Measurements from ENCODE around the gene RUFY1. TPM values are rescaled to one million over a fixed set of nuclear protein-coding genes. Genes with fewer than 3 reads are reported as not detected.
"Not testable (repeated sequence)": the region's sequence is repeated elsewhere in the genome, so short reads cannot be mapped to it uniquely, and the experiment has no call there.

RUFY1 gene
- total RNA-seq, 1 donor from 2014 or later, result 56.5 TPM

DNA sequence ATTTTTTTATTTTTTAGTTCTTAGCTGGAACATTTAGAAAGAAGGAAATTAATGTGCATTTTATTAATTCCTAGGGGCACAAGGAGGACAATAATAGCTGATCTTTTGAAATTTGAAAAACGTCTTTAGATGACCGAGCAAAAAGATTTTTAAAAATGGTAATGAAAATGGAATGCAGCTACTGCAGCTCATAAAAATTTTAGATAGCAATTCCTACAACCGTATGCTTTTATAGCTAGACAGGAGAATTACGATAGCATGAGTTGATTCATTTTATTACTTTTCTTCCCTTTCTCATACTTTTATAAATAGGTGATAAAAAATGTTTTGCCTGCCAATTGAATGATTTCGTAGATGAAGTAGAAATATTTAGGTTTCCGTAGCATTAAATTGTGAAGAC, 13.7 kb upstream of the RUFY1 start:
- H3K27me3 ChIP-seq (ENCODE audit: control insufficient read depth, insufficient read depth, low read length), result no peaks in the 10 kb centered on the region
- TF ChIP-seq, protein P1, sequence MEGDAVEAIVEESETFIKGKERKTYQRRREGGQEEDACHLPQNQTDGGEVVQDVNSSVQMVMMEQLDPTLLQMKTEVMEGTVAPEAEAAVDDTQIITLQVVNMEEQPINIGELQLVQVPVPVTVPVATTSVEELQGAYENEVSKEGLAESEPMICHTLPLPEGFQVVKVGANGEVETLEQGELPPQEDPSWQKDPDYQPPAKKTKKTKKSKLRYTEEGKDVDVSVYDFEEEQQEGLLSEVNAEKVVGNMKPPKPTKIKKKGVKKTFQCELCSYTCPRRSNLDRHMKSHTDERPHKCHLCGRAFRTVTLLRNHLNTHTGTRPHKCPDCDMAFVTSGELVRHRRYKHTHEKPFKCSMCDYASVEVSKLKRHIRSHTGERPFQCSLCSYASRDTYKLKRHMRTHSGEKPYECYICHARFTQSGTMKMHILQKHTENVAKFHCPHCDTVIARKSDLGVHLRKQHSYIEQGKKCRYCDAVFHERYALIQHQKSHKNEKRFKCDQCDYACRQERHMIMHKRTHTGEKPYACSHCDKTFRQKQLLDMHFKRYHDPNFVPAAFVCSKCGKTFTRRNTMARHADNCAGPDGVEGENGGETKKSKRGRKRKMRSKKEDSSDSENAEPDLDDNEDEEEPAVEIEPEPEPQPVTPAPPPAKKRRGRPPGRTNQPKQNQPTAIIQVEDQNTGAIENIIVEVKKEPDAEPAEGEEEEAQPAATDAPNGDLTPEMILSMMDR (IDR thresholded peaks at IDR 0.05; ENCODE audit: insufficient read depth, low read length, poor library complexity, severe bottlenecking), result no peak

DNA sequence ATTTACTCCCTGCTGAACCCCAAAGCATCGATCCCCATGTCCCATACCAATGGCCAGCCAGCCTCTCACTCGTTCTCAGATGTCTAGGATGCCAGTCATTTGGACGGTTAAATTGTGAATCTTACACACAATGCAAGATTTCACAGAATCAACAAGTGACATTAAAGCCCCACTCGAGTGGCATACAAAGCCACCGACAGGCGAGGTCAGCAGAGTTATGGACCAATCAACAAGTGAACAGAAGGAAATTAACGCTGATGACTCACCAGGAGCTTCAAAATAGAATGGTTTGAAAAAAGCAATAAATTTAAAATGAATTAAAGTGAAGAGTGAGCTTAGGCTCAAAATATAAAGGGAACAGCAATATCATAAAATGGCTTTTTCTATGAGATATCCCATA, 8.2 kb upstream of the RUFY1 start:
- no peaks in the 10 kb centered on the region for H3K27me3 ChIP-seq (ENCODE audit: control insufficient read depth, insufficient read depth, low read length)
- no peak for DNase-seq (ENCODE audit: low read depth)
- H3K36me3 ChIP-seq (ENCODE audit: control insufficient read depth, insufficient read depth, low read length), result no peaks in the 10 kb centered on the region
- no peak overlapping the region for H3K4me3 ChIP-seq (ENCODE audit: low read depth, low read length)
- TF ChIP-seq, protein P1 (IDR thresholded peaks at IDR 0.05; ENCODE audit: insufficient read depth, low read length, poor library complexity, severe bottlenecking), result no peak

More for the DNA sequence above, 13.7 kb upstream of the RUFY1 start:
- Histone ChIP-seq H3K4me3 (ENCODE audit: low read depth, low read length) (no peak overlapping the region), H3K36me3 (ENCODE audit: control insufficient read depth, insufficient read depth, low read length) (no peaks in the 10 kb centered on the region)
- no peak for DNase-seq (ENCODE audit: low read depth)

DNA sequence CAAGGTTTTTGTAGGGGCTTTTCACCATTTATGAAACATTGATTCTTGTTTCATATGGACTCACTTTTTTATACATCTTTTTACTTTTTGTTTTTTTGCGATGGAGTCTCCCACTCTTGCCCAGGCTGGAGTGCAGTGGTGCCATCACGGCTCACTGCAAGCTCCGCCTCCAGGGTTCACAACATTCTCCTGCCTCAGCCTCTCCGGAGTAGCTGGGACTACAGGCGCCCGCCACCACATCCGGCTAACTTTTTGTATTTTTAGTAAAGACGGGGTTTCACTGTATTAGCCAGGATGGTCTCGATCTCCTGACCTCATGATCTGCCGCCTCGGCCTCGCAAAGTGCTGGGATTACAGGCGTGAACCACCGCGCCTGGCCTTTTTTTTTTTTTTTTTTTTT, 7.1 kb upstream of the RUFY1 start:
- not testable (repeated sequence) for H3K36me3 ChIP-seq (ENCODE audit: control insufficient read depth, insufficient read depth, low read length); DNase-seq (ENCODE audit: low read depth); H3K4me3 ChIP-seq (ENCODE audit: low read depth, low read length); H3K27me3 ChIP-seq (ENCODE audit: control insufficient read depth, insufficient read depth, low read length)

DNA sequence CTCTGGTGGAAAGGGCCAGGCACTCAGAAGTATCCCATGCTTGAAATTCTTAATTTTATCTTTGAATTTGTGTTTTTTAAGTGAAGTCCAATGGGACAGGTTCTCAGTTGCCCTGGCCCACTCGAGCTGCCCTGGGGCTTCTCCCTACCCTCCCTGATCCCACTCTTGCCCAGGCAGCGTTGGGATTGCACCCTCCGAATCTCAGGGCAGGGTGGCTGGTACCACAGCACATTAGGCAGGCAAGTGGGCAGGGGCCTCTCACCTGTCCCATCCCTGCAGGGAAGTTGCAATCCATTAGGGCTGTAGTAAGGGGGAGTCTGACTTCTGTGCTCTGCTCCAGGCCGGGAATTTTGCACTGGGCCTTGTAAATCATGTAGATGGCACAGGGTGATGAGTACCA, 2.7 kb downstream of the RUFY1 start:
- H3K4me3 ChIP-seq (ENCODE audit: low read depth, low read length), result no peak overlapping the region
- H3K36me3 ChIP-seq (ENCODE audit: control insufficient read depth, insufficient read depth, low read length), result no peaks in the 10 kb centered on the region
- no peak for DNase-seq (ENCODE audit: low read depth)
- no peaks in the 10 kb centered on the region for H3K27me3 ChIP-seq (ENCODE audit: control insufficient read depth, insufficient read depth, low read length)
- TF ChIP-seq, protein P1 (IDR thresholded peaks at IDR 0.05; ENCODE audit: insufficient read depth, low read length, poor library complexity, severe bottlenecking), result no peak

DNA sequence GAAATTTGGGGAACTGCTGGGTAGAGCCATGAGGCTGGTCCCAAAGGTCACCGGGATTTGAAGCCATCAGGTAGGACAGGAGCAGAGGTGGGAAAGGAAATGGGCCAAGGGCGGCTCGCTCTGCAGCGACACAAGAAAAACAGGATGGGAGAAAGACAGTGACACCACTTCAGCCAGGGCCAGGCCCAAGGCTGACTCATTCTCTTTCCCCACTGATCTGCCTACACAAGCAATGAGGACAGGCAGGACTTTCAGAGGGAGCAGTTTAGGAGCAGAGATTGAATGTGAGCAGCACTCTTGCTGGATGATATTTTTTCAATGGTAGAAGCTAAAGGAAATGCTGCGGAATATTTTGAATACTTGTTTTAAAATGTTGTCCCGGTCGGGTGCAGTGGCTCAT, 3.5 kb downstream of the RUFY1 start:
- no peaks in the 10 kb centered on the region for H3K27me3 ChIP-seq (ENCODE audit: control insufficient read depth, insufficient read depth, low read length)
- no peak overlapping the region for H3K4me3 ChIP-seq (ENCODE audit: low read depth, low read length)
- no peaks in the 10 kb centered on the region for H3K36me3 ChIP-seq (ENCODE audit: control insufficient read depth, insufficient read depth, low read length)
- DNase-seq (ENCODE audit: low read depth), result peak; percentile 63
- TF ChIP-seq, protein P1 (IDR thresholded peaks at IDR 0.05; ENCODE audit: insufficient read depth, low read length, poor library complexity, severe bottlenecking), result no peak

DNA sequence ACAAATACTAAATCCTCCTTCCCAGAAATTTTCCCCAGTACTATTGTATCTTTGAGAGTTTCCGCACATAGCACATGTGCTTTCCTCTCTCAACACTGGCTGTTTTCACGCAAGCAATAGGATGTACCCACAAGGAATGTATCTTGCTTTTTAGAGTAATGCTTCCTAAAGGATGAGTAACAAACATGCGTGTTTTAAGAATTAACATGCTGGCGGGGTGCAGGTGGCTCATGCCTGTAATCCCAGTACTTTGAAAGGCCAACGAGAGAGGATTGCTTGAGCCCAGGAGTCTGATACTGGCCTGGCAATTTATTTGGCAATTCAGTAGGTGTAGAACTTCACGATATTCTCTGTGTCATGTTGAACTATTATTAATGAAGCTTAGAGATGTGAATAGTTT, 4.6 kb downstream of the RUFY1 start:
- no peak overlapping the region for H3K4me3 ChIP-seq (ENCODE audit: low read depth, low read length)
- no peaks in the 10 kb centered on the region for H3K27me3 ChIP-seq (ENCODE audit: control insufficient read depth, insufficient read depth, low read length)
- TF ChIP-seq, protein P1 (IDR thresholded peaks at IDR 0.05; ENCODE audit: insufficient read depth, low read length, poor library complexity, severe bottlenecking), result no peak
- no peaks in the 10 kb centered on the region for H3K36me3 ChIP-seq (ENCODE audit: control insufficient read depth, insufficient read depth, low read length)
- DNase-seq (ENCODE audit: low read depth), result no peak

DNA sequence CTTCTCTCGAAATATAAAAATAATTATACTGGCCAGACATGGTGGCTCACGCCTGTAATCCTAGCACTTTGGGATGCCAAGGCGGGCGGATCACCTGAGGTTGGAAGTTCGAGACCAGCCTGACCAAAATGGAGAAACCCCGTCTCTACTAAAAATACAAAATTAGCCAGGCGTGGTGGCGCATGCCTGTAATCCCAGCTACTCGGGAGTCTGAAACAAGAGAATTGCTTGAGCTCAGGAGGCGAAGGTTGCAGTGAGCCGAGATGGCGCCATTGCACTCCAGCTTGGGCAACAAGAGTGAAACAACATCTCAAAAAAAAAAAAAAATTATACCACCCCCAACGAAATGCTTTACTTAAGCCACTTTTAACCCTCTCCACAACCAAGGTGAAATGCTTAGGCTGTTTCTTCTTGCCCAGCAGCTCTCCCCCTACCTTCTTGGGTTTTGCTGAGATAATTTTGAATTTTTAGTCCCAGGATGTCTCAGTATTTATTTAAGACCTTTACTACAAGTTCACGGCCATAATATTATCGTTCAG, 8.0 kb downstream of the RUFY1 start:
- H3K36me3 ChIP-seq (ENCODE audit: control insufficient read depth, insufficient read depth, low read length); H3K27me3 ChIP-seq (ENCODE audit: control insufficient read depth, insufficient read depth, low read length); H3K4me3 ChIP-seq (ENCODE audit: low read depth, low read length); DNase-seq (ENCODE audit: low read depth): not testable (repeated sequence)
